Measurements from ENCODE around the gene CHRDL2. TPM values are rescaled to one million over a fixed set of nuclear protein-coding genes. Genes with fewer than 3 reads are reported as not detected.

The CHRDL2 gene
- total RNA-seq, 1 experiment from 2014 or later = 0.37 TPM

GRCh38 chr11:74775762-74776161 is 44.5 kb upstream of the CHRDL2 start (continued):
- TF ChIP-seq CREM (CRISPR knock-in tag; IDR thresholded peaks at IDR 0.05) = no peak
- no peak for TF ChIP-seq ZNF416 (CRISPR knock-in tag; IDR thresholded peaks at IDR 0.05)
- TF ChIP-seq SMAD4 (CRISPR knock-in tag; IDR thresholded peaks at IDR 0.05) = no peak
- no peak for TF ChIP-seq KAT7 (CRISPR knock-in tag; IDR thresholded peaks at IDR 0.05; ENCODE audit: borderline replicate concordance)
- TF ChIP-seq ZBTB21 (CRISPR knock-in tag; IDR thresholded peaks at IDR 0.05; ENCODE audit: borderline replicate concordance) = no peak
- TF ChIP-seq CREB1 (CRISPR knock-in tag; IDR thresholded peaks at IDR 0.05) = no peak
- no peak for TF ChIP-seq JAZF1 (CRISPR knock-in tag; IDR thresholded peaks at IDR 0.05)
- TF ChIP-seq, protein P1, sequence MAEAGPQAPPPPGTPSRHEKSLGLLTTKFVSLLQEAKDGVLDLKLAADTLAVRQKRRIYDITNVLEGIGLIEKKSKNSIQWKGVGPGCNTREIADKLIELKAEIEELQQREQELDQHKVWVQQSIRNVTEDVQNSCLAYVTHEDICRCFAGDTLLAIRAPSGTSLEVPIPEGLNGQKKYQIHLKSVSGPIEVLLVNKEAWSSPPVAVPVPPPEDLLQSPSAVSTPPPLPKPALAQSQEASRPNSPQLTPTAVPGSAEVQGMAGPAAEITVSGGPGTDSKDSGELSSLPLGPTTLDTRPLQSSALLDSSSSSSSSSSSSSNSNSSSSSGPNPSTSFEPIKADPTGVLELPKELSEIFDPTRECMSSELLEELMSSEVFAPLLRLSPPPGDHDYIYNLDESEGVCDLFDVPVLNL (CRISPR knock-in tag; IDR thresholded peaks at IDR 0.05; ENCODE audit: borderline replicate concordance, low read depth) = no peak

DNA sequence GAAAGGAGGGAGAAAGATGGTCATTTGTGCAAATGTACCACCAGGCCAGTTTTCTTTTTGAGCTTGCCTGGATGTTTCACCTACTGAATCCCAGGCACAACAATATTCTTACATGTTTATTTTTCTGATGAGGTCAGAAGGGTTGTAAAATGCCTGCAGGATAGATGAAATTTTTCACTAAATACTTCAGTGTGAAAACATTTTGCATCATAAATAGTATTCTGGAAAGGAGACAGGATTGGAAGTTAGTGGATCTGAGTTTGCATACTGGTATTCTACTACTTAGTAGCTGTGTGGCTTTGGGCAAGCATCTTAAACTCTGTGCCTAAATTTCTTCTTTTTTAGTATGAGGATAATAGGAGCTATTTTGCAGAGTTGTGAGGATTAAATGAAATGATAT is 42.2 kb upstream of the CHRDL2 start:
- no peak overlapping the region for H3K27ac Mint-ChIP-seq
- no peak overlapping the region for H3K4me3 Mint-ChIP-seq
- no peaks in the 10 kb centered on the region for H3K9me3 Mint-ChIP-seq
- H3K4me1 Mint-ChIP-seq = no peaks in the 10 kb centered on the region
- ChIA-PET CTCF (interaction anchor here (3.3 kb wide), 1 partner anchor 71 kb away, joined by 9 read pairs; no protein-coding TSS in a partner anchor), POLR2A (no interaction called here)
- H3K27me3 Mint-ChIP-seq (ENCODE audit: low read depth) = no peaks in the 10 kb centered on the region
- H3K36me3 Mint-ChIP-seq = no peaks in the 10 kb centered on the region
- no peak for DNase-seq (ENCODE audit: low spot score)
- ATAC-seq = no peak
- TF ChIP-seq NR3C1 (CRISPR knock-in tag; conservative IDR thresholded peaks at IDR 0.05; ENCODE audit: low read depth) (no peak), EMX1 (CRISPR knock-in tag; IDR thresholded peaks at IDR 0.05) (no peak), ZNF232 (CRISPR knock-in tag; IDR thresholded peaks at IDR 0.05) (no peak), E2F1 (CRISPR knock-in tag; IDR thresholded peaks at IDR 0.05) (no peak), HMGA2 (CRISPR knock-in tag; IDR thresholded peaks at IDR 0.05) (no peak), ZNF138 (CRISPR knock-in tag; conservative IDR thresholded peaks at IDR 0.05) (no peak), ETV6 (CRISPR knock-in tag; IDR thresholded peaks at IDR 0.05) (no peak), ZNF317 (CRISPR knock-in tag; IDR thresholded peaks at IDR 0.05; ENCODE audit: borderline replicate concordance, low read depth) (no peak), PRDM15 (CRISPR knock-in tag; IDR thresholded peaks at IDR 0.05) (no peak), RELA (CRISPR knock-in tag; IDR thresholded peaks at IDR 0.05; ENCODE audit: borderline replicate concordance) (no peak), TCF7 (CRISPR knock-in tag; IDR thresholded peaks at IDR 0.05; ENCODE audit: low read depth) (no peak), ATF1 (CRISPR knock-in tag; IDR thresholded peaks at IDR 0.05) (no peak), USF1 (CRISPR knock-in tag; IDR thresholded peaks at IDR 0.05) (no peak), ARID4B (CRISPR knock-in tag; IDR thresholded peaks at IDR 0.05; ENCODE audit: borderline replicate concordance) (no peak)
- TF ChIP-seq, protein P2, sequence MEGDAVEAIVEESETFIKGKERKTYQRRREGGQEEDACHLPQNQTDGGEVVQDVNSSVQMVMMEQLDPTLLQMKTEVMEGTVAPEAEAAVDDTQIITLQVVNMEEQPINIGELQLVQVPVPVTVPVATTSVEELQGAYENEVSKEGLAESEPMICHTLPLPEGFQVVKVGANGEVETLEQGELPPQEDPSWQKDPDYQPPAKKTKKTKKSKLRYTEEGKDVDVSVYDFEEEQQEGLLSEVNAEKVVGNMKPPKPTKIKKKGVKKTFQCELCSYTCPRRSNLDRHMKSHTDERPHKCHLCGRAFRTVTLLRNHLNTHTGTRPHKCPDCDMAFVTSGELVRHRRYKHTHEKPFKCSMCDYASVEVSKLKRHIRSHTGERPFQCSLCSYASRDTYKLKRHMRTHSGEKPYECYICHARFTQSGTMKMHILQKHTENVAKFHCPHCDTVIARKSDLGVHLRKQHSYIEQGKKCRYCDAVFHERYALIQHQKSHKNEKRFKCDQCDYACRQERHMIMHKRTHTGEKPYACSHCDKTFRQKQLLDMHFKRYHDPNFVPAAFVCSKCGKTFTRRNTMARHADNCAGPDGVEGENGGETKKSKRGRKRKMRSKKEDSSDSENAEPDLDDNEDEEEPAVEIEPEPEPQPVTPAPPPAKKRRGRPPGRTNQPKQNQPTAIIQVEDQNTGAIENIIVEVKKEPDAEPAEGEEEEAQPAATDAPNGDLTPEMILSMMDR (IDR thresholded peaks at IDR 0.05) = no peak

Measured in WTC11 (cell line).